GM19099 (cell line): Measurements from ENCODE around the gene FREM3.

ENCODE experiments used
- POLR2A ChIP-seq: IDR thresholded peaks from 3 replicates; pipeline ENCODE4 v1.6.1; 2011; ENCODE audit warnings: low read depth; ENCODE audit not compliant: insufficient read length; ENCODE audit errors: extremely low read depth

FREM3 gene

DNA sequence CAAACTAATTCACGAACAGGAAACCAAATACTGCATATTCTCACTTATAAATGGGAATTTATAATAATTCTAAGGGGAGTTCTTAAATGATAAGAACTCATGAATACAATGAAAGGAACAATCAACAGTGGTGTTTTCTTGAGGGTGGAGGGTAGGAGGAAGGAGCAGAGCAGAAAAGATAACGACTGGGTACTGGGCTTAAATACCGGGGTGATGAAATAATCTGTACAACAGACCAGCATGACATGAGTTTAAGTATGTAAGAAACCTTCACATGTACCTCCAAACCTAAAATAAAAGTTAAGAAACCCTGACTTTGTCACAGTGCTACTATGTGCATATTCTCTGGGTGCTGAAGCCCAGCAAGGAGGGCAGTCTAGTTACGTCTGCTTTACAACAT lies 6.6 kb downstream of the FREM3 start:
- TF ChIP-seq POLR2A: no peak

GRCh38 chr4:143692241-143692640 lies 8.2 kb downstream of the FREM3 start:
- no peak for TF ChIP-seq POLR2A

GRCh38 chr4:143679434-143679833 lies 21.0 kb downstream of the FREM3 start:
- no peak for TF ChIP-seq POLR2A

DNA sequence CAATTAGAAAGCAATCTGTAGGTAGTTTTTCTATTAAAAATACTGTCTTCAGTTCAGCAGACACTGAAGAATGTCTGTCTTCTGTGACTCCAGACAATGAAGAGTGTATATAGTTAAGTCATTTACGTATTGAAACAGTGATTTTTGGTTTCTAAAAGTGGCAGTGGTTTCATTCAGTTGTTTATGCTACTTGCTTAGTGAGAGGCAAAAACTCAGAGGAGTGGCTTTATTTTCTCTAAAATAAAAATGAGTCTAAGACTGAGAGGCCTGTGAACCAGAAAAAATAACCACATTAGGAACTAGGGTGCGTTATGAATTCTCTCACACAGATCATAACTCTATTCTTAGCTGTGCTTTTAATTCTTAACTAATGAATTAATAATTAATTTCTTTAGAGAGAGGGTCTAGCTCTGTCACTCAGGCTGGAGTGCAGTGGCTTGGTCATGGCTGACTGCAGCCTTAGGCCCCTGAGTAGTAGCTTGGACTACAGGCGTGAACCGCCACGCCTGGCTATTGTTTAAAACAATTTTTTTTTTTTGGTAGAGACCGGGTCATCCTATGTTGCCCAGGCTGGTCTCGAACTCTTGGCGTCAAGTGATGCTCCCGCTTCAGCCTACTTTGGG lies 31.4 kb downstream of the FREM3 start:
- no peak for TF ChIP-seq POLR2A

DNA sequence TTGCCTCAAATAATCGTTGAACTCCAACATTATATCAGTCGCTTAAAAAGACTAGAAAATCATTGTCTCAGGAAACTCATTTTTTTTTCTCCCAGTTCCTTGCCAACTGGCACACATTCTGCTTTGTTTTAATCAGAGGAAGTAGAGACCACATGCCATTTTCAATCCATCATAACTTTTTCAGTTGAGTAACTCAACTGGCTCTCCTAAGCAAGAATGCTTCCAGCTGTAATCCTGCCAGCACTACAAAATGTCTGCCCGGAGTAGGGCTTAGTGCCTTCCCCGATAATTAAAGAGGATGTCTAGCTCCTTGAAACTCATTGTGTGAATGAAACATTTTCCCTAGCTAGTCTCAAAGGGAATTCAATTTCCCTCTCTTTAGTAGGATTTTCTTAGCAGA lies 33.0 kb downstream of the FREM3 start:
- no peak for TF ChIP-seq POLR2A

GRCh38 chr4:143658336-143658735 lies 42.1 kb downstream of the FREM3 start:
- no peak for TF ChIP-seq POLR2A

- no peak for TF ChIP-seq POLR2A
Observed at GRCh38 chr4:143654571-143654970, 45.9 kb downstream of the FREM3 start.

DNA sequence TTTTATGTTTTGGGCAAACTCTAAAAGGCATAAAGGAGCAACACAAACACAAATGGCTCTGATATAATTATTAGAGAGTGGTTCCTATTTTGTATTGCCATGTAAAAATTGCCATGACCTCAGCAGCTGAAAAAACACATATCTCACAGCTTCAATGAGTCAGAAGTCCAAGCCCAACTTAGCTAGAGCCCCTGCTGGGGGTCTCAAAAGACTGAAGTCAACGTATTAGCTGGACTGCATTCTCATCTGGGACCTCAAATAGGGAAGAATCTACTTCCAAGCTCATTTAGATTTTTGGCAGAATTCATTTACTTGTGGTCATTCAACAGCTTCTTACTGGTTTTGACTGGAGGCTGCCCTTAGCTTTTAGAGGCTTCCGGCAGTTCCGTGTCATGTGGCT lies 47.4 kb downstream of the FREM3 start:
- TF ChIP-seq POLR2A: no peak

DNA sequence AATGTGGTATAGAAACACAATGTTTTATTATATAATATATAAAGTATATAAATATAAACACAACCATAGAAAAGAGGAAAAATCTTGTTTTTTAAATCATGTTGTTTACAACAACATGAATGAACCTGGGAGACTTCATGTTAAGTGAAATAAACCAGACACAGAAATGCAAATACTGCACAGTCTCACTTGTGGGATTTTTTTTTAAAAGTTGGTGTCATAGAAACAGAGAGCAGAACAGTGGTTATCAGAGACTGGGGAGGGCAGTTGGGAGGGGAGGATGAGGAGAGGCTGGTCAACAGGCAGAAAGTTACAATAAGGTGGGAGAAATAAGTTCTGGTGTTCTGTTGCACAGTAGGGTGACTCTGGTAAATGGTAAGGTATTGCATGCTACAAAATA lies 57.1 kb downstream of the FREM3 start:
- no peak for TF ChIP-seq POLR2A

GRCh38 chr4:143642611-143643010 lies 57.9 kb downstream of the FREM3 start:
- no peak for TF ChIP-seq POLR2A

- TF ChIP-seq POLR2A: no peak
Observed at GRCh38 chr4:143641361-143641760, 59.1 kb downstream of the FREM3 start.

DNA sequence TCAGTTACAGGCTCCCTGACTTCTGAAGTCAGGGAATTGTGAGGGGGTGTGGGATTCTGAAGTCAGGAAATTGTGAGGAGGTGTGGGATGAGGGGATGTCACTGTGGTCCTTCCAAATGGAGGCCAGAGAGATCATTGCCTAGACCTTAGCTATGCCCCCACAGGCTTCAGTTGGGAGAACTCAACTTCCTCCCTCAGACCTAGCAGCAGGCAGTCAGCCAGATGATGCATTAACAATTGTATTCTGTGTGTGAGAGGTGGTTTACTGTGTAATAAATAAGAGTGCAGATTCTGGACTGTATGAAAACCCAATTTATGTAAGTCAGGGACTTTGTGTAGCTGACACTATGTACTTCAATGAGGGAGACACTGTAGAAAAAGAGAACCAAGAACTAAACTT lies 65.7 kb downstream of the FREM3 start:
- TF ChIP-seq POLR2A: no peak

GRCh38 chr4:143633833-143634232 lies 66.6 kb downstream of the FREM3 start:
- no peak for TF ChIP-seq POLR2A

DNA sequence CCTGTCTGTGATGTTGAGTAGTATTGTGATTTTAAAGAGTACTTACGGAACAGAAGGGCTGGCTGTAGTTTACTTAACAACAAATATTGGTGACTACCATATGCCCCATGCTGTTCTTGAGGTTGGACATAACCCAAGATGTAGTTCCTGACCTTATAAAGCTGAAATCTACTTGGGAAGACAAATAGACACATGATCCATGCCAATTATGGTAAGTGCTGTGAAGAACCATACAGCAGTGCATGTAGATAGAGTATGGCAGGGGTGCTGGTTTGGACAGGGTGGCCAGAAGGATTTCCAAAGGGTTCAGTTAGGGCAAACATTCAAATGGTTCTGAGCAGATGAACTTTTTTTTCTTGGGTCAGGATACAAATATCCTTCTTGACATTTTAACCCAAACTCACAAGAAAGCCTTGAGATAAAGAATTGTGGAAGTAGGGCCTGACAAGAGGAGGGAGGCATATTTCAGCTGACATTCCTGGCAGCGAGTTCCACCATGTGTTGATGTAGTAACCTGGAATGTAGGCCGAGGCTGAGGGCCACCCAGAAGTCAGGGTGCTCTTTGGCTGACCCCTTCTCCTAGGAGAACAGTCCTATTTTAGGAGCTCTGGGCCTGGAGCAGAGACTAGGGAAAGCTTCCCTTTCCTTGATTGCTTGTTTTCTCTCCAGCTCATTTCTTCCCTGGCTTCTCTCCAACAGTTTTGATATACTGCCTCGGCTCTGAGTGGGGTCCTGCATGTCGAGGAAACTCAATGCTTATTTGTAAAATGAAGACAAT lies 74.2 kb downstream of the FREM3 start:
- no peak for TF ChIP-seq POLR2A

DNA sequence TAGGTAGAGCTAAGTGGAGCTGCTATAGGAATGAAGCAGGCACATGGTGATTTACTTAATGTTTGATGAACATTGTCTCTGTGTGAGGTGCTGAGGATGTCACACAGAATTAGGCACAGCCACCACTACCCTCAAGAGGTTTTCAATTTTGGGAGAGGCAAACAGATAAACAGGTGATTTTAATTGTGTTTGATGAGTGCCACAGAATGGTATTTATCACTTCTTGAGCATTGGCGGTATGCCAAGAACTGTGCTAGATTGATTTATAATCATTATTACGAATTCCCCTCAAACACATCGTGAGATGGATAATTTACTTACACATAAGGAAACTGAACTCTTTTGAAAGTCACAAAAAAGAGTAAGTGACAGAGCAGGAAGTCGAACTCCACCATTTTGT lies 74.8 kb downstream of the FREM3 start:
- TF ChIP-seq POLR2A: no peak

- TF ChIP-seq POLR2A: no peak
Observed at GRCh38 chr4:143623896-143624295, 76.6 kb downstream of the FREM3 start.
